Renal pelvis (tissue), 4 donors: Measurements from ENCODE around the gene PCDHGC5. TPM values are rescaled to one million over a fixed set of nuclear protein-coding genes. Genes with fewer than 3 reads are reported as not detected.
A peak's percentile ranks its signal among the peaks of the same experiment; 100 is the strongest.

Source experiments
- DNase-seq: peaks from one replicate; pipeline ENCODE4 v3.0.0-alpha.2; 2013
- polyA plus RNA-seq, 3 donors: library from polyadenylated mRNA; unstranded; fragments of 120-200 nt; gene quantifications; one replicate each; pipeline ENCODE4 v1.2.1, GENCODE V29; 2013; ENCODE audit not compliant: insufficient read length in 3 of 3

PCDHGC5 gene
- polyA plus RNA-seq, 3 donors: 0.40 to 1.1 (median 0.93) TPM

- no peak for DNase-seq
These were observed 39.6 kb downstream of the PCDHGC5 start for GRCh38 chr5:141528291-141528984.

DNA sequence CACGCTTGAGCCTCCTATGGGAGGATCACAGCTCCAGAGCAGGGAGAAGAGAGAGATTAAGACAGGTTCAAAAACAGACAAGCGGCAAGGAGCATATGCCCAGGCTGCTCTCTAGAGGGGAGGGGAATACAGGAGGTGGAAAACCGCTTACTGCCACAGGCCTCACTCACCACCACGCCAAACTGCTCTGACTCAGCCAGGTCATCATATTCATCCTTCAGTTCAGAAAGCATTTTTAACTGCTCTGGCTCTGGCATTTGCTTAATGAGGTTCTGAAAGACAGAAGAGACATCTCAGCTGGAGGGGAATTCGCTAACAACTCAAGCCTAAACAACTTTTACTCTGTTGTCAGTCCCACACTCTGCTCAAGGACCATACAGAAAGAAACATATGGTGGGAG is 40.1 kb downstream of the PCDHGC5 start:
- DNase-seq: peak; percentile 66

DNA sequence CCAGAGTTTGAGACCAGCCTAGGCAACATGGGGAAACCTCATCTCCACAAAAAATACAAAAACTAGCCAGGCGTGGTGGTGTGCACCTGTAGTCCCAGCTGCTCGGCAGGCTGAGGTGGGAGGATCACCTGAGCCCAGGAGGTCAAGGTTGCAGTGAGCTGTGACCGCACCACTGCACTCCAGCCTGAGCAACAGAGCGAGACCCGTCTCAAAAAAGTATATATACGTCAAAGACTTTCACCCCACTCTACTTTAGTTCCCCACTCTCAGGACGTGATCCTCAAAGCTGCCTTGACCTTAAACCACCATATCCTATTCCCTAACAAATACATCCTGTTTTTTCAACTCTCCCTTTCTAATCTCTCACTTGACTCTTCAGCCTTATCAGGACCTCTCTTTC is 41.0 kb downstream of the PCDHGC5 start:
- DNase-seq: no peak

DNA sequence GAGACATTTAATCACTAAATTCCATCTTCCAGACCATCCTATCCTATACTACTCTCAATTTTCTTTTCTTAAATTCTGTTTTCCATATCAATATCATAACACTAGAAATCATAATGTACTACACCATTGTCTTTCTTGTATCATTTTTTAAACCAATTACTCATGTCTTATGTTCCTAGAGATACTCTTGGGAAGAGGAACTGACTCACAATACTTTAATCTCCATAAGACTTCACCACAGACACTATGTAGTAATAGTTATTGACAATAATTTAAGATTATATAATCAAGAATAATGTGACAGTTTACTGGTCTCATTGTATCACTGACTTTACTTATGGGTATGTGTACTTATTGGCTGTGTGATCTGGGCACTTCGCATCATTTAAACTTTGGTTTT is 43.8 kb downstream of the PCDHGC5 start:
- DNase-seq: no peak

DNA sequence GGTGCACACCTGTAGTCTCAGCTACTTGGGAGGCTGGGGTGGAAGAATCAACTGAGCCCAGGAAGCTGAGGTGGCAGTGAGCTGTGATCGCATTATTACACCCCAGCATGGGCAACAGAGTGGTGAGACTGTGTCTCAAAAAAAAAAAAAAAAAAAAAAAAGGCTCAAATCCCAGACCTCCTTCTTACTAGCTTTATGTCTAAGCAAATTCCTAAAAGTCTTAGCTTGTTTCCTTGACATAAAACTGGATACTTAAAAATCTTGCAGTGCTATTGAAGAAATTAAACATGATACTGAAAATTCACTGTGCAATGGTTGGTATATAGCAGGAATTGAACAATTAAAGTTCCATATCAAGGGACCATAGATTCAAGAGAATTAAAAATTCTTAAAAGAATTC is 45.0 kb downstream of the PCDHGC5 start:
- no peak for DNase-seq

- DNase-seq: no peak
These were observed 45.8 kb downstream of the PCDHGC5 start for GRCh38 chr5:141534492-141535213.

Other genes starting within 250 kb of the PCDHGC5 start
- 10 to 100 TPM; 14.3 to 15.2 (median 14.7) TPM for gene PCDHB15, start 243.7 kb upstream of the PCDHGC5 start, polyA plus RNA-seq
- gene SLC25A2, start 185.0 kb upstream of the PCDHGC5 start, polyA plus RNA-seq: under 1 TPM in 2 of 3 donors, not detected in 1; 0.19 to 0.21 TPM
- gene TAF7, start 168.3 kb upstream of the PCDHGC5 start, polyA plus RNA-seq: 100 to 1,000 TPM; 137 to 157 (median 148) TPM
- 1 to 10 TPM in 2 of 3 donors, under 1 TPM in 1; 0.81 to 1.7 (median 1.0) TPM for gene PCDHGA1, start 158.6 kb upstream of the PCDHGC5 start, polyA plus RNA-seq
- gene PCDHGA2, start 150.3 kb upstream of the PCDHGC5 start, polyA plus RNA-seq: 1 to 10 TPM; 6.3 to 8.3 (median 6.4) TPM
- 1 to 10 TPM; 3.4 to 4.5 (median 3.8) TPM for gene PCDHGA3, start 145.3 kb upstream of the PCDHGC5 start, polyA plus RNA-seq
- gene PCDHGB1, start 139.0 kb upstream of the PCDHGC5 start, polyA plus RNA-seq: 1 to 10 TPM; 1.7 to 1.8 (median 1.7) TPM
- 1 to 10 TPM; 2.3 to 3.0 (median 2.4) TPM for gene PCDHGA4, start 134.1 kb upstream of the PCDHGC5 start, polyA plus RNA-seq
- 1 to 10 TPM; 3.5 to 4.9 (median 3.6) TPM for gene PCDHGB2, start 129.1 kb upstream of the PCDHGC5 start, polyA plus RNA-seq
- gene PCDHGA5, start 124.9 kb upstream of the PCDHGC5 start, polyA plus RNA-seq: 1 to 10 TPM; 2.6 to 3.2 (median 2.6) TPM
- gene PCDHGB3, start 118.8 kb upstream of the PCDHGC5 start, polyA plus RNA-seq: 1 to 10 TPM; 1.9 to 2.6 (median 2.5) TPM
- gene PCDHGA6, start 115.2 kb upstream of the PCDHGC5 start, polyA plus RNA-seq: 1 to 10 TPM; 6.4 to 8.5 (median 7.9) TPM
- 1 to 10 TPM; 2.2 to 2.5 (median 2.5) TPM for gene PCDHGA7, start 106.3 kb upstream of the PCDHGC5 start, polyA plus RNA-seq
- gene PCDHGB4, start 101.4 kb upstream of the PCDHGC5 start, polyA plus RNA-seq: 1 to 10 TPM; 4.9 to 6.2 (median 6.2) TPM
- under 1 TPM; 0.78 to 0.85 (median 0.81) TPM for gene PCDHGA8, start 96.4 kb upstream of the PCDHGC5 start, polyA plus RNA-seq
- 10 to 100 TPM in 1 of 3 donors, 1 to 10 TPM in 2; 9.3 to 12.0 (median 9.7) TPM for gene PCDHGB5, start 91.1 kb upstream of the PCDHGC5 start, polyA plus RNA-seq
- gene PCDHGA9, start 86.3 kb upstream of the PCDHGC5 start, polyA plus RNA-seq: 1 to 10 TPM; 4.8 to 6.1 (median 5.5) TPM
- 1 to 10 TPM; 6.8 to 7.8 (median 7.3) TPM for gene PCDHGB6, start 81.1 kb upstream of the PCDHGC5 start, polyA plus RNA-seq
- 1 to 10 TPM; 3.1 to 3.7 (median 3.4) TPM for gene PCDHGA10, start 76.1 kb upstream of the PCDHGC5 start, polyA plus RNA-seq
- gene PCDHGB7, start 71.4 kb upstream of the PCDHGC5 start, polyA plus RNA-seq: 10 to 100 TPM; 11.0 to 17.3 (median 16.1) TPM
- gene PCDHGA11, start 68.0 kb upstream of the PCDHGC5 start, polyA plus RNA-seq: 1 to 10 TPM; 3.8 to 6.3 (median 4.9) TPM
- 1 to 10 TPM; 1.1 to 2.9 (median 1.8) TPM for gene PCDHGA12, start 58.6 kb upstream of the PCDHGC5 start, polyA plus RNA-seq
- gene PCDHGC3, start 13.1 kb upstream of the PCDHGC5 start, polyA plus RNA-seq: 100 to 1,000 TPM in 1 of 3 donors, 10 to 100 TPM in 2; 91.6 to 131 (median 92.5) TPM
- 1 to 10 TPM; 3.3 to 4.3 (median 3.8) TPM for gene PCDHGC4, start 4.1 kb upstream of the PCDHGC5 start, polyA plus RNA-seq
- 10 to 100 TPM; 70.6 to 81.0 (median 76.5) TPM for gene DIAPH1, start 129.9 kb downstream of the PCDHGC5 start, polyA plus RNA-seq
- gene HDAC3, start 147.8 kb downstream of the PCDHGC5 start, polyA plus RNA-seq: 100 to 1,000 TPM in 2 of 3 donors, 10 to 100 TPM in 1; 92.2 to 123 (median 118) TPM
- gene RELL2, start 147.9 kb downstream of the PCDHGC5 start, polyA plus RNA-seq: 1 to 10 TPM; 1.2 to 1.8 (median 1.4) TPM
- gene FCHSD1, start 162.3 kb downstream of the PCDHGC5 start, polyA plus RNA-seq: 10 to 100 TPM; 11.4 to 16.2 (median 14.7) TPM
- gene ARAP3, start 193.1 kb downstream of the PCDHGC5 start, polyA plus RNA-seq: 10 to 100 TPM; 20.3 to 25.1 (median 21.6) TPM